GOT3 (cell line): ENCODE results near the gene HIRIP3.

Experiments used
- DNase-seq: peaks from one replicate; lab custom pipeline; 2025; ENCODE audit warnings: mixed read lengths; lab: John Stamatoyannopoulos, UW

The HIRIP3 gene

GRCh38 chr16:29983420-29984136 is 11.8 kb downstream of the HIRIP3 start:
- no peak for DNase-seq

GRCh38 chr16:29982560-29983419 is 12.6 kb downstream of the HIRIP3 start:
- no peak for DNase-seq

DNA sequence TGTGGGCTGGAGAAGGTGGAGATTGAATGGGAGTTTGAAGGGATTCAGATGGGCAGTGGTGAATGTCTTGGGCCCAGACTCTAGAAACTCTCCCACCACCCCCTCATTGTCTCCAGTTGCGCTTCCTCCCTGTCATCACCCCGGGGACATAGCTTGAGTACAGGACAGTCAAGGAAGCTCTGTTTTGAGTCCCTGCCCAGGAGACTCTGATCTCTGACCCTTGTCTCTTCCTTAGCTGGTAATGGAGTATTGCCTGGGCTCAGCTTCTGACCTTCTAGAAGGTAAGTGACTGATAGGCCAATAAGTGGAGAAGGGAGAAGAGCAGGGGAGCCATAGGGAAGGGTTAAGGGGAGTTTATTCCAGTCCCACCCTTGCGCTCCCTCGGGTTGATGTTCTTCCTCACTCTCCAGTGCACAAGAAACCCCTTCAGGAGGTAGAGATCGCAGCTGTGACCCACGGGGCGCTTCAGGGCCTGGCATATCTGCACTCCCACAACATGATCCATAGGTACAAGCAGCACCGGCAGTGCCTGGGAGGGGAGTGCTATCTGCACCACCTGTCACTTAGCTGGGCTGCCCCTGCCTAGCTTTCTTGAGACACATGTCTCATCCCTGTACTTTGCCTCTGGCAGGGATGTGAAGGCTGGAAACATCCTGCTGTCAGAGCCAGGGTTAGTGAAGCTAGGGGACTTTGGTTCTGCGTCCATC is 16.7 kb downstream of the HIRIP3 start:
- no peak for DNase-seq

GRCh38 chr16:29978081-29978480 is 17.3 kb downstream of the HIRIP3 start:
- DNase-seq, result no peak

DNA sequence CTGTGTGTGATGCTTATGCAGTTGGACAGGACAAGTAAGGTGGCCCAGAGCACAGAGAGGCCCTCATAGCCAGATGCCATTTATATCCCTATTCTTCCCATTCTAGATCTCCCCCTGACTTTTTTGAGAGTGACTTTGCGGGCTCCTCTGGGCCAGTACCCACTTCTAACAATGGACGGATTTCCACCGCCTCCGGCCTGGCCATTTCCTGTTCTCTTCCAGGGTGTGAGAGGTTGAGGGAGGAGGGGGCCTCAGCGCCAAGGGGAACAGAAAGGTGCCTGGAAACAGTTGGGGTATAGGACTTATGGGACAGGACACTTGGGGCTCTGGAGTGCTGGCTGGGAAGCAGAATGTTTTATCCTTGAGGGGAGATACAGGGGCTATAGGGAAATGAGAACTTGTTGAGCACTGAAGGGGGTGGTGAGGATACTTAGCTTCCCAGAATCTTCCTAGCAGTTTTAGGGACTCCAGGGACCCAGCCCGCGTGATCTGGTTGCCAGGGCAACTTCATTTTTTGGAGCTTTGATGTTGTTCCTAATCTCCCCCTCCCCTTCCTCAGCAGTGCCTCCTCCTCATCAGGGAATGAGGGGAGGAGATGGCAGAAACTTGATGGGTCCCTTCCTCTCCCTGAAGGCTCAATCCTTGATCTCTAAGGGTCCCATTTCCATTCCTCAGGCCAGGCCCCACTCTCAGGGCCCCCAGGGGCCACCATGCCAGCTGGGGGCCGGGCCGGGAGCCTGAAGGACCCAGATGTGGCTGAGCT is 18.2 kb downstream of the HIRIP3 start:
- DNase-seq, result no peak

- DNase-seq, result no peak
These were observed 19.5 kb downstream of the HIRIP3 start for GRCh38 chr16:29975811-29976511.

DNA sequence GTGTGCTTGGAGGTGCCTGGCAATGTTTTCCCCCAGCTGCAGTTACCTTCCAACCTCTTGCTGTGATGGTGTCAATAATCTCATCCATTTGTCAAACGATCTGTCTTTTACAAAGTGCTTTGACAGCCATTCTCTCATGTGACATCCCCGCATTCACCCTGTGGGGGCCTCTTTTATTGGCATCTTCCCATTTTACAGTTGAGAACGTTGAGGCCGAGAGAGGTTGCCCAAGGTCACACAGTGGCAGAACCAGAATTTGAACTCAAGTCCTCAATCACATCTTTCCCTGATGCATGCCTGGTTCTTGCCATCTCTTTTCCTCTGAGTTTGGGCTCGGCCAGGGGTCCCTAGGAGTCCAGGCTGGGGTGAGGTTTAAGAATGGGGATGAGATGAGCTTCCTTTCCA is 20.3 kb downstream of the HIRIP3 start:
- no peak for DNase-seq

- no peak for DNase-seq
These were observed 20.9 kb downstream of the HIRIP3 start for GRCh38 chr16:29974291-29975133.

GRCh38 chr16:29973384-29974246 is 21.8 kb downstream of the HIRIP3 start, which contains the start of gene TAOK2:
Gene TAOK2 (plus strand): TSS chr16:29973868. CDS start chr16:29977773, 3,905 bp downstream.
- DNase-seq, result peak; percentile 96

GRCh38 chr16:29972992-29973383 is 22.4 kb downstream of the HIRIP3 start:
- DNase-seq, result no peak

- DNase-seq, result no peak
These were observed 22.9 kb downstream of the HIRIP3 start for GRCh38 chr16:29972500-29972899.

GRCh38 chr16:29971304-29971703 is 24.1 kb downstream of the HIRIP3 start:
- no peak for DNase-seq

DNA sequence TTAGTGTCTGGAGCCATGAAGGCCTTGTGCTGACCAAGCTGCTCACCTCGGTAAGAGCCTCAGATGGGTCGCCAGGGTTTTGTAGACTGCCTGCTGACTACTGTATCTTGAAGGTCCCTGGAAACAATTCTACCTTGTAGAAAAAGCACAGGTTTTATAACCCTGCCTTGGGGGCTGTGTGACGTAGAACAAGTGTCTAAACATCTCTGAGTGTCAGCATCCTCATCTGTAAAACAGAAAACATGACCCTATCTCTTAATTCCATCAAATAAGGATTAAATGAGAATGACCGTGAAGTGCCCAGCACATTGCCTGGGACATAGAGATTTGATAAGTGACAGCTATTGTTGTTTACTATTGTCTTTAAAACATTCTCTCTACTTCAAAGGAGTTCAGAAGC is 27.2 kb downstream of the HIRIP3 start:
- DNase-seq, result no peak

DNA sequence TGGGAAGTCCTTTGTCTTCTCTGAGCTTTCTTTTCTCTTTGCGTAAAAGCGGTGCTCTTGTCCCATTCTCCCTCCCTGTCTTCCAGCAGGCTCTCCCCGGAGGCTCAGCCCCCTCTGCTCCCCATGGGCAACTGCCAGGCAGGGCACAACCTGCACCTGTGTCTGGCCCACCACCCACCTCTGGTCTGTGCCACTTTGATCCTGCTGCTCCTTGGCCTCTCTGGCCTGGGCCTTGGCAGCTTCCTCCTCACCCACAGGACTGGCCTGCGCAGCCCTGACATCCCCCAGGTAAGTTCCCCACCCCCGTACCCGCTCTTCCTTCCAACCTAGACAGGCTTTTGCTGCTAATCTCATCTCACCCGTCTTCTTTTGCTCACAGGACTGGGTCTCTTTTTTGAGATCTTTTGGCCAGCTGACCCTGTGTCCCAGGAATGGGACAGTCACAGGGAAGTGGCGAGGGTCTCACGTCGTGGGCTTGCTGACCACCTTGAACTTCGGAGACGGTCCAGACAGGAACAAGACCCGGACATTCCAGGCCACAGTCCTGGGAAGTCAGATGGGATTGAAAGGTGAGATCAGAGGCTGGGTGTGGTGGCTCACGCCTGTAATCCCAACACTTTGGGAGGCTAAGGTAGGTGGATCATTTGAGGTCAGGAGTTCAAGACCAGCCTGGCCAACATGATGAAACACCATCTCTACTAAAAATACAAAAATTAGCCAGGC is 32.2 kb downstream of the HIRIP3 start:
- DNase-seq, result no peak

DNA sequence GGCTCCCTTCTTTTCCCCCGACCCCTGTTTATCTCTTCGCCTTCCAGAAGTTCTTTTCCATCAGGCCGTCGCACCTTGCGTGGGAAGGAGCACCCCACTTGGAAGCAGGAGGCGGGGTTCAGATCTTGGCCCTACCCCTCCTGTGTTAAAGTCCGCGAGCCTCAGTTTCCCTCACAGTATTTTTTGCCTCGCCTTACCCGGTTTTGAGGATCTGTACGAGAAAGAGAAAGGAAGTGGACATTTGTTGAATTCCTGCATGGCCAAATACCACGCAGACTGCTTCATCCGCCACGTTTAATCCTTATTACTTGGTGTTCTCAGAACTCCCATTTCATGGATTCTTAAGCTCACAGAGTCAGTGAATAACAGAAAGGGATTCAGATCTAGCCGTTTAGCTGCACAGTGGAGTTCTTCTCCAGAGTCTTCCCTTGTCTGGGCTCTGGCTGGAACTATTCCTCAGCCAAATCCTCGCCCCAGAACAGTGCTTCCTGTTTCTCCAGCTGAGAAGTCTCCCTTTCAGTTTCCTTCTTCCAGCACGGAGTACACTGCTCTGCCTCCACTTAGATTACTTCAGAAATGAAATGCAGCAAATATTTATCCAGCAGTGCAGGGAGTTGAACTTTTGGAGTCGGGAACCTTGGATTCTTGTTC is 32.9 kb downstream of the HIRIP3 start:
- no peak for DNase-seq

DNA sequence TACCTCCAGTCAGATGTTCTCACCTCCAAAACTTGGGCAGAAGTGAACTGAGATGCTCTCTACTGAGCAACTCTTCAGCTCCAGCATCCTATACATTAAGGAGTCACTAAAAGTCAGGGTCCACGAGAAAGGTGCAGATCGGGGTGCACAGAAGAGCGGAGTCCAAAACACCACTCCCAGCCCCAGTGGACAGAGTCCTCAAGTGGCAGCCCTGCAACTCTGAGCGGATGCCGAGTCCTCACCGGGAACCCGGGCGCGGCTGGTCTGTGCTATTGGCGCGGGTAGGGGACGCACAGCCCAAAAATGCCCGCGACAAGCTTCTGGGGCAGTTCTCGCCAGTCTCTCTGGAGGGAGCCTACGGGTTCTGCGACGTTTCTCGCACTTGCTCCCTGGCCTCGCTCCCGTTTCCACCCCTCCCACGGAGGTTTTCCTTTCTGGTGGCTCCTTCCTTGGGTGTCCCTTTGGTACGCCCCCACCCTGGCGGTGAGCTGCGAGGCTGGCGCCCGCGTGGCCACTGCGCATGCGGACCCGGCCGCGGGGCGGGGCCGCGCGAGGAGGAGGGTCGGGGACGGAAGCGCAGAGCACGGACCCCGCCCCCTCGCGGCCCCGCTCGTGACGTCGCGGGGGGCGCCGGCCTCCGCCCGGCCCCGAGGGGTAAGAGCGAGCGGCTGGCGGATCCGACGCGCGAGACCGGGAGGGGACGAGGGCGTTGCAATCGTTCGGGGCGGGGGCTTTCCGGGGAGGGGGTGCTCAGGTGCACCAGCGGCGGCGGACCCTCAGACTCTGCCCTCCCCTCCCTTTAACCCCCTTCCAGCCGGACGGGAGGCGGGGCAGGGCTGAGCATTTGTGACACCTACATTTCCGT is 33.7 kb downstream of the HIRIP3 start, which contains the start of gene TMEM219:
Gene TMEM219, plus strand, starts transcription at position 601 of the 865 bp plus-strand sequence. CDS start 1,065 bp downstream, outside the sequence.
- peak; percentile 64 for DNase-seq

DNA sequence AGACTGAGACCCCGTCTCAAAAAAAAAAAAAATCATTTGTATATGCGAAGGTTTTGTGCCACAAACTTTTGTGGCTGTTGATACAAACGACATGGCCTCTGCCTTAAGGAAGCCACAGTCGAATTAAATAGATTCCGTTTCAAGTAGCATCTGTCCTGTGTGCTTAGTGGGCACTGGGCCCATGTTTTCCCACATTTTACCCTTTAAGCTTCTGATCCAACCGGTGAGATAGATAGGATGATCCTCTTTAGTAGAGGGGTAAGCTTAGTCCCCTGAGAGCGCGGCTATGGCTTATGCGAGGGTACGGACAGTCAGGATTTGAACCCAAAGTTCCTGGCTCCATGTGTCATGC is 34.3 kb downstream of the HIRIP3 start:
- no peak for DNase-seq
